Measurements from ENCODE around the gene CDC16.

GRCh38 chr13:114212158-114212495 is 22.6 kb upstream of the CDC16 start:
- TF ChIP-seq CTCF (IDR thresholded peaks at IDR 0.05) (no peak), POLR2AphosphoS5 (IDR thresholded peaks at IDR 0.05) (no peak)

Measured in gastroesophageal sphincter (tissue), 3 donors.